Omental fat pad (tissue), 4 donors: ENCODE results near the gene WDR88. TPM values are rescaled to one million over a fixed set of nuclear protein-coding genes. Genes with fewer than 3 reads are reported as not detected.

ENCODE experiments used
- ATAC-seq: fragments of 150-250 bp; one replicate; pipeline ENCODE4 v1.9.1; 2016; ENCODE audit warnings: mild to moderate bottlenecking, moderate library complexity; ENCODE audit not compliant: low FRiP score
- DNase-seq: peaks from one replicate; pipeline ENCODE4 v3.0.0-alpha.2; 2019; ENCODE audit warnings: low spot score
- total RNA-seq, 4 donors: library from RNA; depleted of rRNA; stranded (reverse); fragments of >200 nt; gene quantifications; one replicate each; pipeline ENCODE4 v1.1.0, GENCODE V29; 2016
- TF ChIP-seq, protein P1 (sequence below), 3 donors: fragments of 450-650 bp; IDR thresholded peaks; one replicate each; pipeline ENCODE4 v1.5.1; 2016 to 2017; ENCODE audit warnings: antibody characterized with exemption in 3 of 3, mild to moderate bottlenecking in 3 of 3, moderate library complexity in 2 of 3

The WDR88 gene
- total RNA-seq, 4 donors from 2014 or later, result not detected

- DNase-seq (no peak), ATAC-seq (no peak)
- TF ChIP-seq, protein P1, sequence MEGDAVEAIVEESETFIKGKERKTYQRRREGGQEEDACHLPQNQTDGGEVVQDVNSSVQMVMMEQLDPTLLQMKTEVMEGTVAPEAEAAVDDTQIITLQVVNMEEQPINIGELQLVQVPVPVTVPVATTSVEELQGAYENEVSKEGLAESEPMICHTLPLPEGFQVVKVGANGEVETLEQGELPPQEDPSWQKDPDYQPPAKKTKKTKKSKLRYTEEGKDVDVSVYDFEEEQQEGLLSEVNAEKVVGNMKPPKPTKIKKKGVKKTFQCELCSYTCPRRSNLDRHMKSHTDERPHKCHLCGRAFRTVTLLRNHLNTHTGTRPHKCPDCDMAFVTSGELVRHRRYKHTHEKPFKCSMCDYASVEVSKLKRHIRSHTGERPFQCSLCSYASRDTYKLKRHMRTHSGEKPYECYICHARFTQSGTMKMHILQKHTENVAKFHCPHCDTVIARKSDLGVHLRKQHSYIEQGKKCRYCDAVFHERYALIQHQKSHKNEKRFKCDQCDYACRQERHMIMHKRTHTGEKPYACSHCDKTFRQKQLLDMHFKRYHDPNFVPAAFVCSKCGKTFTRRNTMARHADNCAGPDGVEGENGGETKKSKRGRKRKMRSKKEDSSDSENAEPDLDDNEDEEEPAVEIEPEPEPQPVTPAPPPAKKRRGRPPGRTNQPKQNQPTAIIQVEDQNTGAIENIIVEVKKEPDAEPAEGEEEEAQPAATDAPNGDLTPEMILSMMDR (IDR thresholded peaks at IDR 0.05), result no peak
These were observed 63.9 kb downstream of the WDR88 start for GRCh38 chr19:33195645-33196347.

GRCh38 chr19:33196446-33197193, 64.7 kb downstream of the WDR88 start:
- ATAC-seq (no peak), DNase-seq (no peak)
- TF ChIP-seq, protein P1 (IDR thresholded peaks at IDR 0.05), result no peak

GRCh38 chr19:33197591-33198000, 65.7 kb downstream of the WDR88 start:
- DNase-seq, result no peak
- TF ChIP-seq, protein P1 (IDR thresholded peaks at IDR 0.05), result no peak
- ATAC-seq, result no peak

DNA sequence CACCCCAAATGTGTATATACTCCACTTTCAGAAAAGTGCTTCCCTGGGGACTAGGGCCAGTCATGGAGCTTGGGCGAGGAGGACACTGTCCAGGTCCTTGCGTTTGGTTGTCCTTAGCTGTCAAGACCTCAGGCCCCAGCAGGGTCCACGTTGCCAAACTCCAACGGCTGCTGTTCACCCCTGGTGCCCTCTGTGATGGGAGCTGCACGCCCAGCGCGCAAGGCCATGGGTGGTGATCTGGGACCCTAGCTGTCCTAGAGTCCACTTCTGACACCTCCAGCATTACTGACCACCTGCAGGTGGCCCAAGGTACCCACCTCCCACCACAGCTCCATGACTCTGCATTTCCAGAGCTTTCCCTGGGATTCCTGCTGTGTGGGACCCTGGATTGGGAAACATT, 66.3 kb downstream of the WDR88 start:
- no peak for ATAC-seq
- TF ChIP-seq, protein P1 (IDR thresholded peaks at IDR 0.05), result no peak
- DNase-seq, result no peak

- TF ChIP-seq, protein P1 (IDR thresholded peaks at IDR 0.05), result no peak
- DNase-seq (no peak), ATAC-seq (no peak)
These were observed 67.7 kb downstream of the WDR88 start for GRCh38 chr19:33199441-33200265.

DNA sequence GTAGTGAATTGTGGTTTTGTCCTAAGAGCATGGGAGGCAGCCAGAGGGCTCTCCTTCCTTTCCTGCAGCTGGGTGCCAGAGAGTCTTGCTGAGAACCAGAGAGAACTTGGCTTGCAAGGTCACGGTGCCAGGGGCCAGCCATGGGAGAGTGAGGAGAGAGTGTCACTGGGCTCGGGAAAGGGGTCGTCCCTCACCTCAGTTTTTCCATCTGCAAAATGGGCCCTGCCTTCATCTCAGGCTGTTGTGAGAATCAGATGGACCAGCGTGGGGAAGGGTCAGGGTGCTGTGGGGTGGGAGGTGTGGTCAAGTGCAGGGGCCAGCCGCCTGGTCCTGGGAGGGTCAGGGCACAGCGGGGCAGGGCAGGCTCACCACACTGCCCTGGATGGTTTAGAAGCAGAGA, 69.6 kb downstream of the WDR88 start:
- no peak for DNase-seq
- ATAC-seq, result no peak

More for the DNA sequence above, 69.6 kb downstream of the WDR88 start:
- TF ChIP-seq, protein P1 (IDR thresholded peaks at IDR 0.05), result no peak
